HAP-1 (cell line): ENCODE measurements around the gene FBXW5.

Experiments used
- DNase-seq, 2 experiments: peaks; one replicate each; pipeline ENCODE4 v3.0.0-alpha.2; 2016 to 2020; ENCODE audit warnings: low spot score in 2 of 2
- H3K27me3 ChIP-seq: fragments of 250-450 bp; sonication (Bioruptor Pico); 2 replicates; pipeline ENCODE4 v1.5.1; 2020; ENCODE audit warnings: low read depth, mild to moderate bottlenecking, moderate library complexity
- H3K36me3 ChIP-seq: fragments of 250-450 bp; sonication (Bioruptor Pico); replicated peaks from 2 replicates; pipeline ENCODE4 v1.5.1; 2020; ENCODE audit warnings: mild to moderate bottlenecking
- H3K4me1 ChIP-seq: fragments of 250-450 bp; sonication (Bioruptor Pico); 2 replicates; pipeline ENCODE4 v1.5.1; 2020; ENCODE audit warnings: mild to moderate bottlenecking
- H3K4me3 ChIP-seq: fragments of 250-450 bp; sonication (Bioruptor Pico); 2 replicates; pipeline ENCODE4 v1.5.1; 2020; ENCODE audit warnings: mild to moderate bottlenecking, moderate library complexity
- H3K9me3 ChIP-seq: fragments of 250-450 bp; sonication (Bioruptor Pico); 2 replicates; pipeline ENCODE4 v1.5.1; 2020; ENCODE audit warnings: mild to moderate bottlenecking, moderate library complexity
- in situ Hi-C: fragments of 300-500 bp; cut with MboI; formaldehyde crosslinking; loops from 3 replicates; pipeline ENCODE4 v1.14.3; 2020; ENCODE audit warnings: low sequenced_read_pairs, inconsistent platforms, mixed read lengths

The FBXW5 gene

DNA sequence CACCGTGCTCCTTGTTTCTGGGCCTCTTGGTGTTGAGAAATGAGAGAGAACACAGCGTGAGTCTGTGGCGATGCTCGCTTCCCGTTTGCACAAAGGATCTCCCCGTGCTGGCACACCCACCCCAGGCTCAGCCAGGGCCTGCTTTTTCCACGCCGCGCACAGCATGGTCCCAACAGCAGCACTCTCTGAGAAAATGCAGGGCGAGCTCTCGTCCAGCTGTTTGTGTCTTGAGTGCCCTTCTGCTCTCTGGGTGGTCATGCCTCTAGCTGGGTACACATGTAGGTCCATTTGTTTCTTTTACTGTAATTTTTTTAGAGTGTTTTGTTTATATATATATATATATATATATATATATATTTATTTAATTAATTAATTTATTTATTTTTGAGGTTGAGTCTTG, 26.6 kb downstream of the FBXW5 start:
- in situ Hi-C loops: no loop called here
- Histone ChIP-seq H3K4me3 (no peak overlapping the region), H3K36me3 (peaks cover 49% of the 10 kb centered on the region), H3K9me3 (no peaks in the 10 kb centered on the region), H3K4me1 (no peaks in the 10 kb centered on the region), H3K27me3 (no peaks in the 10 kb centered on the region)
- no peak for DNase-seq

DNA sequence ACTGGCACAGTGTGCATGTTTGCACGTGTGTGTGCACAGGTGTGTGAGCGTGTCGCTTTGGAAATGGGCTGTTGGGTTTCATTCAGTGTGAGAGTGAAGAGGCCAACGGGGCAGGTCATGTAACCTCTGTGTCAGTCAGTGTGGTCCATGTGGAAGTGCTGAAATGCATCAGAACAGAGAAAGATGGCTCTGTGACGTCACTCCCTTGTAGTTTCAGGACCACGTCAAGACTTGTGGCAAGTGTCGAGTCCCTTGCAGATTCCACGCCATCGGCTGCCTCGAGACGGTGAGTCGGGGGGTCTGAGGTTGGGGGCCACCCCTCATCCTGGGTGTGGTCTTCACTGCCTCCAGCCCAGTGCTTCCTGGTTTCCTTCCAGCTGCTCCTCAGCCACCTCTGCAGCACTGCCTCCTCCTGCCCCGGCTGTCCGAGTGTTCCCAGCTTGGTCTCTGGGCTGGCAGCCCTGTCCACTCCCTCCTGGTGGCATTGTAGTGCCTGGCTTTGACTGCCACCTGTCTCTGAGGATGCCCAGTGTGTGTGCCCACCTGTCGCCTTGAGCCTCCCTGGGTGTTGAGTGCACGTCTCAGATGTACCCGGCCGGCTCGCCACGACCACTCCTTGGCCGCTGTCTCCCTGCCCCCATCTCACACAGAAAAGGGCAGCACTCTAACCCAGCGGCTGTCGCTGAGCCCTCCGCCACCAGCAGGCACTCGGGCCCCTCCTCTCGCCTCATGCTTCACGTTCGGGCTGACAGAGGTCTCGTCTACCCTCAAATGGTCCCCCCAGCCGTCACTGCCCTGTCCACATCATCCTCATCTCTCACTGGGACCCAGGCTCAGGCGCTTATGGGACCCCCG, 28.0 kb downstream of the FBXW5 start:
- H3K4me1 ChIP-seq: no peaks in the 10 kb centered on the region
- no peaks in the 10 kb centered on the region for H3K27me3 ChIP-seq
- no peak overlapping the region for H3K4me3 ChIP-seq
- H3K36me3 ChIP-seq: peaks cover 53% of the 10 kb centered on the region
- no peaks in the 10 kb centered on the region for H3K9me3 ChIP-seq
- DNase-seq: no peak
- in situ Hi-C loops: no loop called here

DNA sequence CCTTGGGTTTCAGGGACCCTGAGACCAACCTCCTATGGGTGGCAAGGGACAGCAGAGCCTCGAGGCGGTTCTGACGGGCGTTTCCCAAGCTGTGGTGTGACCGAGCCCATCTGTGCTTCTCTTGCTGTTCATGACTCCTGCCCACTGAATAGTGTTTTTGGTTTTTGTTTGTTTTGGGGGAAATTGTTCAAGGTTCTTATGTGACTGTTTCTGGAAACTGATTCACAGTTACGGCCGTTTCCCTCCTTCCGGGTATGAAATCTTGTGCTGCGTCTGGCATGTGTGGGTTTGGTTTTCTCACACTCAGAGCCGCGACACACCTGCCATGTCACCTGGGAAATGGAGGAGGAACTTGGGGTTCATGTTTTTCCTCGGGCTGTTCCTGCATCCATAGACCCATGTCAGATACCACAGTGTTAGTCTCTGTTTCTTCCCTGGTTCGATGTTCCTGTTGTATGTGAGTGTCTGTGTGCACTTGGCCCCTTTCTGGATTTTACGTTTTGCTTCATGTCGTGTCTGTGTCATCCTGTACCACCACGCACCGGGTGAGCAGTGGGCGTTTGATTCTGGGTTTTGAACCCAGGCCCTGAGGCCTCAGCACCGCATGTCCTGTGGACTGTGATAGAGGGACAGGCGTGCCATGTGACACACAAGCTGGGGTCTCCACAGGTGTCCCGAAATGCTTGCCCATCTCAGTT, 28.8 kb downstream of the FBXW5 start:
- Histone ChIP-seq H3K4me3 (no peak overlapping the region), H3K4me1 (no peaks in the 10 kb centered on the region), H3K36me3 (peaks cover 49% of the 10 kb centered on the region), H3K9me3 (no peaks in the 10 kb centered on the region), H3K27me3 (no peaks in the 10 kb centered on the region)
- no peak for DNase-seq
- in situ Hi-C loops: no loop called here

DNA sequence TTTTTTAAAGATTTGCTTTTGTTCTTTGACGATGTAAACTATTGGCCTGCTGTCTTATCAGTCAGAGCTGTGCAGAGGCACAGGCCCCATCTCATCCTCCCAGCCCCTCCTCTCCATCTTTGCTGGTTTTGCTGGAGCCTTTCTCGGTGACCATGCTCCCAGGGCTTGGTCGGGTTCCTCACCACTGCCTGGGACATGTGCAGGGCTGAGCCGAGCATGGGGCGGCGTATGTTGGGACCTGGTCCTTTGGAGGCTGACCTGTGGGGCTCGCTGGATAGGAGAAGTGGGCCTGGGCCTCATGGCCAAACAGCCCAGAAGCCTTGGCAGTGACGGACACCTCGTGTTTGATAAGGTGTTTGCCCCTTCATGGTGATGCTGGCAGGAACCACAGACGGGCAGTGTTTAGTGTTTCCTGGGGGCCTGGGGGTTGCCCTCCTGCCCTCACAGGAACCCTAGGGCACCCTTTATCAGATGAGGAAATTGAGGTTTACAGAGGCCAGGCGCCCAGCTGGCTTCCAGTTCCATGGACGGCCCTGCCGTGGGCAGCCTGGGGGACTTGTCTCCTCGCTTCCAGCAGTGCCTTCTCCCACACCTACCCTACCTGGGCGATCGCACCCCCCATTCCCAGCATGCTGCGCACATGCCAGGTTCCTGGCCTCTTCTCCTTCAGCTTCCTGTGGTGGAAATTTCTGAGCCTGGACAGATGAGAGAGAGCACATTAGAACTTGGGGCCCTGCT, 30.7 kb downstream of the FBXW5 start:
- in situ Hi-C loops: no loop called here
- no peaks in the 10 kb centered on the region for H3K27me3 ChIP-seq
- no peak overlapping the region for H3K4me3 ChIP-seq
- H3K4me1 ChIP-seq: no peaks in the 10 kb centered on the region
- no peaks in the 10 kb centered on the region for H3K9me3 ChIP-seq
- H3K36me3 ChIP-seq: peaks cover 38% of the 10 kb centered on the region
- no peak for DNase-seq

DNA sequence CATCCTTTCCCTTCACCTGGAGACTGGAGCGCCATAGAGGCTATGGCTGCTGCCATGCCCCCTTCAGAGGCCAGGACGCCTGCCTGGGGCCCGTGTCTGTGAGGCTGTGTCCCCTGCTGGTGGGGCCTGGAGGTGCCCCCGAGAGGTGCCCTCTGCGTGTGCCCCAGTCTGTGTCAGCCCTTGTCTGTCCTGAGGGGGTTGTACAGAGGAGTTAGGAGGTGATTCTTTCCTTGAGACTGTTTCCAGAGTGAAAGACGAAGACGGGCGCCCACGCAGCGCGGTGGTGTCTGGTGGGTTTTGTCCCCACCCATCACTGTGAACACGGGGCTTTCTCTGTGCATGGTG, 33.7 kb downstream of the FBXW5 start:
- Histone ChIP-seq H3K36me3 (peaks cover 40% of the 10 kb centered on the region), H3K4me1 (no peaks in the 10 kb centered on the region), H3K4me3 (no peak overlapping the region), H3K27me3 (no peaks in the 10 kb centered on the region), H3K9me3 (no peaks in the 10 kb centered on the region)
- in situ Hi-C loops: no loop called here
- no peak for DNase-seq

DNA sequence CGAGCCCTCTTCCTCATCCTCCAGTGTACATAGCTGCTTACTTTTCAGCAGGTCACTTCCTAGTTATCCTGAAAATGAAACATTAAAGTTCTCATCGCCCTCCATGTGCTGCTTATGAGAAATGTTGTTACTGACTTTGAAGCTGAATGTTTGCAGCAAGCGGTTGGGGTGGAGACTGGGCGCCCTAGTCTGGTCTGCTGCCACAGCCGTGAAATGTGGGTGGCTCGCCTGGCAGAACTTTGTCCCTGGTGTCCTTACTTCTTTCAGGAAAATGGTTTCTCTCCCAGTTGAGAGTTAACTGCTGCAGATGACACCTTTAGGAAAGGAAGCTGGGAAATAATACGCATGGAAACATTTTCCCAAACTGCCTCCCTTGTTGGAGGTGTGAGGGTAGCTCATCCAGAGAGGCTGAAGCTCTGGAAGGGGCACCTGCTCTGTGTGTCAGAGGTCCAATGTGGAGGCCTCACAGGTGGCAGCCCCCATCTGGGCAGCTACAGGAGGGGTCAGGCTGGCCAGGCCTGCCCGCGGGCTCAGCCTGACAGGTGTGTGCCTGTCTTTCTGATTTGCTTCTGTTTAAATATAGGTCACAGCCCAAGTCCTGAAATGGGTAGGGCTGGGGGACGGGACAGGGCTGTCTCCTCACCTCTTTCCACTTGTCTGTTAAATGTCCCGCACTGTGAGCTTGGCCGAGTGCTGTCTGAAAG, 34.2 kb downstream of the FBXW5 start:
- no peaks in the 10 kb centered on the region for H3K27me3 ChIP-seq
- in situ Hi-C loops: no loop called here

DNA sequence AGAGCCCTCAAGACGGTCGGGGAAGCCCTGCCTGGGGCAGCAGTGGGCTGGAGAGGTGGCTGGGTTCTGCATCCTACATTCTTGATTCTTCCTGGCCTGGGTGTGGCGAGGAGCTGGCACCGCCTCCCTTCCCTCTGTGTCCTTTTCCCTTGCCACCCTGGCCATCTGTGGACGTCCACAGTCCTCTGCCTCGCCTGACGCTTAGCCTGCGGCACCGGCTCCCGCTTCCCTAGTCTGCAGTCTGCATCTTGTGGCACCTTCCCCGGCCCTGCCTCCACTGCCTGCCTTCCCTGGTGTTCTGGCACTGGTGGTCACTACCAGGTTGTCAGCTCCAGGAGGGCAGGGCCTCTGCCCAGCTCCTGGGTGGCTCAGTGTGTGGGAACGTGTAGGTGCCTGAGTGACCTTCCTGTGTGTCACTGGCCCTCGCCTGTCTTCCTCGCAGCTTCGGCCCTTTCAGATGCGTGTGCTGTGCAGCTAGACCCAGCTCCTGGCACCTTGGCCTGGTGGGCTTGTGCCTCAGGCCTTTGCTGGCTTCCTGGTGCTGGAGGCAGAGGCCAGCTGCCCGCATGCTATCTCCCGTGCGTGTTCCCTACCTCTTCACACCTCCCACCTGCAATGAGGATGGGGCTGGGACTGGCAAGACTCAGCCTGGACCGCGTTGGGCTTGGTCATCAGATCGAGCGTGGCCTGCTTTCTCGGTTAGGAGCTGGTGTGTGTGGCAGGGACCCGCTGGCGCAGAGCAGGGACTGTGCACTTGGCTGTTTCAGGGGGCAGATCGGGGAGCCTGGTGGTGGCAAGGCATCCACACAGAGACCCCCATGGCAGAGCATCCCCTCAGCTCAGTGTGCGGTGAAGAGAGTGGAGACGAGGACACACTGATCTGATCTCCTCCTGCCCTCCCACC, 37.3 kb downstream of the FBXW5 start:
- in situ Hi-C loops: no loop called here
- peaks cover 48% of the 10 kb centered on the region for H3K36me3 ChIP-seq
- no peaks in the 10 kb centered on the region for H3K4me1 ChIP-seq
- DNase-seq: no peak
- no peaks in the 10 kb centered on the region for H3K9me3 ChIP-seq
- H3K4me3 ChIP-seq: no peak overlapping the region
- H3K27me3 ChIP-seq: no peaks in the 10 kb centered on the region

More for the DNA sequence above, 34.2 kb downstream of the FBXW5 start:
- no peak overlapping the region for H3K4me3 ChIP-seq
- H3K36me3 ChIP-seq: peaks cover 43% of the 10 kb centered on the region
- DNase-seq: no peak
- H3K9me3 ChIP-seq: no peaks in the 10 kb centered on the region
- no peaks in the 10 kb centered on the region for H3K4me1 ChIP-seq

DNA sequence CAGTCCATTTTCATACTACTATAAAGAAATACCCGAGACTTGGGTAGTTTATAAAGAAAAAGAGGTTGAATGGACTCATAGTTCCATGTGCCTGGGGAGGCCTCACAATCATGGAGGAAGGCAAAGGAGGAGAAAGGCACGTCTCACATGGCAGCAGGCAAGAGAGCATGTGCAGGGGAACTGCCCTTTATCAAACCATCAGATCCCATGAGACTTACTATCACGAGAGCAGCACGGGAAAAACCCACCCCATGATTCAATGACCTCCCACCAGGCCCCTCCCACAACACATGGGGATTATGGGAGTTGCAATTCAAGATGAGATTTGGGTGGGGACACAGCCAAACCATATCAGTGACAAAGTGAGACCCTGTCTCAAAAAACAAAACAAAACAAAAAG, 38.3 kb downstream of the FBXW5 start:
- in situ Hi-C loops: no loop called here
- peaks cover 52% of the 10 kb centered on the region for H3K36me3 ChIP-seq
- H3K9me3 ChIP-seq: no peaks in the 10 kb centered on the region
- H3K27me3 ChIP-seq: no peaks in the 10 kb centered on the region
- H3K4me3 ChIP-seq: no peak overlapping the region
- no peaks in the 10 kb centered on the region for H3K4me1 ChIP-seq
- no peak for DNase-seq

DNA sequence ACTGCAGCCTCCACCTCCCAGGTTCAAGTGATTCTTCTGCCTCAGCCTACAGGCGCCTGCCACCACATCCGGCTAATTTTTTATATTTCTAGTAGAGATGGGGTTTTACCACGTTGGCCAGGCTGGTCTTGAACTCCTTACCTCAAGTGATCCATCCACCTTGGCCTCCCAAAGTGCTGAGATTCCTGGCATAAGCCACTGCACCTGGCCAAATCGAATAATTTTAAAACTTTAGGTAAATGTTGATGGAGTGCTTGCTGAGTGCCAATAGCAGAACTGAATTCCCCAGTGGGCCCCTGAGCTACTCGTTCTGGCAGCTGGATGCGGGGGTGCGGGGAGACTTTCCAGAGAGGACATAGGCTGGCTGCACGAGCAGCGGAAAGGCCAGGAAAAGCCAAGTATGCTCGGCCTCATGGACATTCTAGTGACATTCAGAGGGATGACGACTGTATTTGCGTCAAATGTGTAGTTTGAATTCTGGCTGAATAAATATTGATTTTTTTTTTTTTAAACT, 41.4 kb downstream of the FBXW5 start:
- H3K4me1 ChIP-seq: no peaks in the 10 kb centered on the region
- no peak for DNase-seq
- no peak overlapping the region for H3K4me3 ChIP-seq
- peaks cover 79% of the 10 kb centered on the region for H3K36me3 ChIP-seq
- H3K9me3 ChIP-seq: no peaks in the 10 kb centered on the region
- in situ Hi-C loops: no loop called here
- no peaks in the 10 kb centered on the region for H3K27me3 ChIP-seq

DNA sequence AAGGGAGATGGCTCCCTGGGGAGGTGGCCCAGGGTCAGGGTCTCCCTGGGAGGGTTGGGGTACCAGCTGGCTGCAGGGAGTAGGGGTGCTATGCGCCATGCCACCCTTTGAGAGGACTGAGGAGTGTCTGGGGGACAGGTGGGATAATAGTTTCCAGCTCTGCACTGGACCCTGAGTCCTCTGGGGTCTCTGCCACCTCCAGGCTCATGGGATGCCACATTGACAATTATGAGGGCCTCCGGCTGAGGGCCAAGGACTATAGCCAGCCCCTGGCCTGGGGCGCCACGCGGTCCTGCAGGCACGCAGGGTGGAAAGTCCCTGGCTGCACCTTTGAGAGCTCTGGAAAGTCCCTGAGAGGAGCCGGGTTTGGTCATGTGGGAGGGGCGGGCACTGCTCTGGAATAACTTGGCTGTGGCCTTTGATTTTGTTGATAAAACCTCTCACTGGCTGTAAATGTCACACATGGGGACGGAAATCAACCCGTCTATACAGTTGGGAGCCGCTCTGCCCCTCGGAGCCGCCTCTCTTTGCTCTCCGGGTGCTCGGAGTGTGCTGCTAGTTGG, 42.2 kb downstream of the FBXW5 start:
- Histone ChIP-seq H3K4me3 (no peak overlapping the region), H3K36me3 (peaks cover 73% of the 10 kb centered on the region), H3K9me3 (no peaks in the 10 kb centered on the region), H3K4me1 (no peaks in the 10 kb centered on the region), H3K27me3 (no peaks in the 10 kb centered on the region)
- no peak for DNase-seq
- in situ Hi-C loops: no loop called here

DNA sequence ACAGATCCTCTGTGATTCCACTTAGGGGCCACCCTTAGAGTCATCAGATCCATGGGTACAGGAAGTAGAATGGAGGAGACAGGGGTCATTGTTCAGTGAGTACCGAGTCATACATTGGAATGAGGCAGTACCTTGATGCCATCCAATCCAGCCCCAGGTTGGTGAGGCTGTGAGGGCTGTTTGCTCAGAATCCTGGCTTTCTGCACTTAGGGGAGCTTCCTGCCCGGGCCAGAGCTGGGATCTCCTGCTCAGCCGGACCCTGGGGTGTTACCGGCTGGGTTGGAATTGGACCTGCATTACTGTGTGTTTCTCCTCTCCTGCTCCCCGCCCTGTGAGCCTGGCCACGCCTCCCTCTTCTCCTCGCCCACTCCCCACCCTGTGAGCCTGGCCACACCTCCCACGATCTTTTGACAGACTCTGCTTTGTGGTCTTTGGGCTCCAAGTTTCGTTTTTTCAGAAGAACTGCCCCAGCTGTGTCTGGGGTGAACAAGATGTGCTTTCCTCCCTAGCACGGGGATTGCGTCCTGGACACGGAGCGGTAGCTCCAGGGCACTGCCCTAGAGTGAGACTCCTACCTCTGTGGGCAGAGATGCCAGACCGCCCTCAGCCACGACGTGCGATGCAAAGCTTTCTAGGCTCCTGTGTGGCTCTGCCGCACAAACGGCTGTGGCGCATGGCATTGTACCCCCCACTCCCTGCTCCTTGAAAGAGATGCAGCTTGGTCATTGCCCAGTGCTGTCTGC, 42.9 kb downstream of the FBXW5 start:
- no peaks in the 10 kb centered on the region for H3K4me1 ChIP-seq
- in situ Hi-C loops: no loop called here
- H3K36me3 ChIP-seq: peaks cover 67% of the 10 kb centered on the region
- H3K27me3 ChIP-seq: no peaks in the 10 kb centered on the region
- H3K9me3 ChIP-seq: no peaks in the 10 kb centered on the region
- no peak for DNase-seq
- H3K4me3 ChIP-seq: no peak overlapping the region

DNA sequence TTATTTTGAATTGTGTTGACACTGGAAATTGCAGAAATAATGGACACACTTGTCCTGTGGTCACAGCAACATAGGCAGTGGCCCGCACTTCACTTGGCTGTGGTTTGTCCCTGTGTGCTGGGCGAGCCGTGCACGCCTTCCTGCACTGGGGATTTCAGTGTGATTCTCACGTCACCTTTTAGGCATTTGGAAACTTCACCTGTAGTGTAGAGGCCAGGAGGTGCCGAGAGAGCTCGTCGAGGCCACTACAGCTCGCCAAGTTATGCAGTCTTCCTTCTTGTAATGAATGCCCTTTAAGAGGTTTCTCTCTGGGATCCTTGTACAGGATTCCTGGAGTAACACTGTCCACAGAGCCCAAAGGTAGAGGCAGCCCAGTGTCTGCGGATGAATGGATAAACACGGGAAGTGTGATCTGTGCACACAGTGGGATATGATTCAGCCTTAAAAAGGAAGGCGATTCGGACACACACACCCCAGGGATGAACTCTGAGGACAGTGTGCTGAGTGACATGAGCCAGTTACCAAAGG, 43.5 kb downstream of the FBXW5 start:
- Histone ChIP-seq H3K27me3 (no peaks in the 10 kb centered on the region), H3K4me1 (no peaks in the 10 kb centered on the region), H3K4me3 (no peak overlapping the region), H3K9me3 (no peaks in the 10 kb centered on the region), H3K36me3 (peaks cover 61% of the 10 kb centered on the region)
- in situ Hi-C loops: no loop called here
- no peak for DNase-seq
